Fibroblast of mammary gland (primary cell): Measurements from ENCODE around the gene CCDC81.

Source experiments
- DNase-seq: peaks from one replicate; pipeline ENCODE4 v3.0.0-alpha.2; 2010; ENCODE audit warnings: low read depth
- H3K4me3 ChIP-seq: 2 replicates; pipeline ENCODE4 v1.5.1; 2011; ENCODE audit warnings: low read depth, mild to moderate bottlenecking, low read length, moderate library complexity; ENCODE audit not compliant: control insufficient read depth
- CTCF ChIP-seq: conservative IDR thresholded peaks from 2 replicates; pipeline ENCODE4 v1.5.1; 2011; ENCODE audit warnings: low read depth, low read length, inconsistent platforms; ENCODE audit not compliant: control insufficient read depth, insufficient read depth

Gene CCDC81

GRCh38 chr11:86459002-86459385, 84.3 kb downstream of the CCDC81 start:
- TF ChIP-seq CTCF, result no peak
- H3K4me3 ChIP-seq, result no peak overlapping the region
- peak; percentile 74 for DNase-seq

- peak; percentile 92 for DNase-seq
- TF ChIP-seq CTCF, result no peak
- H3K4me3 ChIP-seq, result no peak overlapping the region
Measured at GRCh38 chr11:86459682-86460460, 85.2 kb downstream of the CCDC81 start.

- peak; percentile 54 for DNase-seq
Measured at GRCh38 chr11:86460461-86461385, 86.0 kb downstream of the CCDC81 start.

GRCh38 chr11:86461892-86462291, 87.2 kb downstream of the CCDC81 start:
- TF ChIP-seq CTCF, result no peak
- no peak for DNase-seq
- H3K4me3 ChIP-seq, result no peak overlapping the region

More at GRCh38 chr11:86460461-86461385, 86.0 kb downstream of the CCDC81 start:
- no peak for TF ChIP-seq CTCF
- H3K4me3 ChIP-seq, result no peak overlapping the region

- no peak overlapping the region for H3K4me3 ChIP-seq
- no peak for DNase-seq
- no peak for TF ChIP-seq CTCF
Measured at GRCh38 chr11:86463120-86463519, 88.4 kb downstream of the CCDC81 start.

GRCh38 chr11:86463955-86464354, 89.3 kb downstream of the CCDC81 start:
- TF ChIP-seq CTCF, result no peak
- H3K4me3 ChIP-seq, result no peak overlapping the region
- DNase-seq, result no peak
